Measurements from ENCODE around the gene MPRIP.

Gene MPRIP

DNA sequence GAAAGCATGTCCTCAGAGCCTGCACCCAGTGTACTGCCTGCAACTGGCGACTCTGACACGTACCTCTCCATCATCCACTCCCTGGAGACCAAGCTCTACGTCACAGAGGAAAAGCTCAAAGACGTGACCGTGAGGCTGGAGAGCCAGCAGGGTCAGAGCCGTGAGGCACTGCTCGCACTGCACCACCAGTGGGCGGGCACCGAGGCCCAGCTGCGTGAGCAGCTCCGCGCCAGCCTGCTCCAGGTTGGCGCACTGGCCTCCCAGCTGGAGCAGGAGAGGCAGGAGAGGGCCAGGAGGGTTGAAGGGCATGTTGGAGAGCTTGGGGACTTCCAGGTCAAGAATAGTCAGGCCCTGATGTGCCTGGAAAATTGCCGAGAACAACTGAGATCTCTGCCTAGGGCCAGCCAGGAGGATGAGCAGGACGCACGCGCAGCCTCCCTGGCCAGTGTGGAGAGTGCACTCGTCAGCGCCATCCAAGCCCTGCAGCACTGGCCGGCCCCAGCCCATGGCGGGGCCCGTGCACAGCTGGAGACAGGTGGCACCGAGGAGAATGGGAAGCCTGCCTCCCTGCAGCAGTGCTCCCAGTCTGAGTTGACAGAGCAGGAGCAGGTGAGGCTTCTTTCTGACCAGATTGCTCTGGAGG lies 123.5 kb downstream of the MPRIP start:
- Mint-ChIP-seq H3K4me3 (no peak overlapping the region), H3K27ac (no peak overlapping the region), H3K36me3 (ENCODE audit: low read depth) (peaks cover 47% of the 10 kb centered on the region), H3K27me3 (ENCODE audit: low read depth, poor library complexity) (no peaks in the 10 kb centered on the region), H3K9me3 (no peaks in the 10 kb centered on the region), H3K4me1 (peaks cover 10% of the 10 kb centered on the region)
- TF ChIP-seq, protein P1, sequence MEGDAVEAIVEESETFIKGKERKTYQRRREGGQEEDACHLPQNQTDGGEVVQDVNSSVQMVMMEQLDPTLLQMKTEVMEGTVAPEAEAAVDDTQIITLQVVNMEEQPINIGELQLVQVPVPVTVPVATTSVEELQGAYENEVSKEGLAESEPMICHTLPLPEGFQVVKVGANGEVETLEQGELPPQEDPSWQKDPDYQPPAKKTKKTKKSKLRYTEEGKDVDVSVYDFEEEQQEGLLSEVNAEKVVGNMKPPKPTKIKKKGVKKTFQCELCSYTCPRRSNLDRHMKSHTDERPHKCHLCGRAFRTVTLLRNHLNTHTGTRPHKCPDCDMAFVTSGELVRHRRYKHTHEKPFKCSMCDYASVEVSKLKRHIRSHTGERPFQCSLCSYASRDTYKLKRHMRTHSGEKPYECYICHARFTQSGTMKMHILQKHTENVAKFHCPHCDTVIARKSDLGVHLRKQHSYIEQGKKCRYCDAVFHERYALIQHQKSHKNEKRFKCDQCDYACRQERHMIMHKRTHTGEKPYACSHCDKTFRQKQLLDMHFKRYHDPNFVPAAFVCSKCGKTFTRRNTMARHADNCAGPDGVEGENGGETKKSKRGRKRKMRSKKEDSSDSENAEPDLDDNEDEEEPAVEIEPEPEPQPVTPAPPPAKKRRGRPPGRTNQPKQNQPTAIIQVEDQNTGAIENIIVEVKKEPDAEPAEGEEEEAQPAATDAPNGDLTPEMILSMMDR (IDR thresholded peaks at IDR 0.05): no peak
- no peak for DNase-seq

DNA sequence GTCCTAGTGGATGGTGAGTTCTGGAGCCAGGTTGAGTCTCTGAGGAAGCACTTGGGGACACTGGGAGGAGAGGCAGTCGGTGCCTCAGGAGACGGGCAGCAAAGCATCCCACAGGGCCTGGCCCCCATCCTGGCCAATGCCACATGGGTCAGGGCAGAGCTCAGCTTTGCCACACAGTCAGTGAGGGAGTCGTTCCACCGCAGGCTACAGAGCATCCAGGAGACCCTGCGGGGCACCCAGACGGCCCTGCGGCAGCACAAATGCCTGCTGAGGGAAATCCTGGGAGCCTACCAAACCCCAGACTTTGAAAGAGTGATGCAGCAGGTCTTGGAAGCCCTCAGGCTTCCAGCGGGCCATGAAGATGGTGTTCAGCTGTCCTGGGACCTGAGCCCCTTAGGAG lies 124.2 kb downstream of the MPRIP start:
- no peak overlapping the region for H3K27ac Mint-ChIP-seq
- H3K4me3 Mint-ChIP-seq: no peak overlapping the region
- peaks cover 17% of the 10 kb centered on the region for H3K4me1 Mint-ChIP-seq
- no peaks in the 10 kb centered on the region for H3K27me3 Mint-ChIP-seq (ENCODE audit: low read depth, poor library complexity)
- peaks cover 42% of the 10 kb centered on the region for H3K36me3 Mint-ChIP-seq (ENCODE audit: low read depth)
- TF ChIP-seq, protein P1 (IDR thresholded peaks at IDR 0.05): no peak
- no peak for DNase-seq
- no peaks in the 10 kb centered on the region for H3K9me3 Mint-ChIP-seq

DNA sequence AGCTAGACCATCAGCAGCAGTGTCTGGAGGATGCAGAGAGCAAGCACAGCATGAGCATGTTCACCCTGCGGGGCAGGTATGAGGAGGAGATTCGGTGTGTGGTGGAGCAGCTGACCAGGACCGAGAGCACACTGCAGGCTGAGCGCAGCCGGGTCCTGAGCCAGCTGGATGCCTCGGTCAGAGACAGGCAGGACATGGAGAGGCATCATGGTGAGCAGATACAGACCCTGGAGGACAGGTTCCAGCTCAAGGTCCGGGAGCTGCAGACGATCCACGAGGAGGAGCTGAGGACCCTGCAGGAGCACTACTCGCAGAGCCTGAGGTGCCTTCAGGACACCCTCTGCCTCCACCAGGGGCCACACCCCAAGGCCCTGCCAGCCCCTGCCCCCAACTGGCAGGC lies 125.1 kb downstream of the MPRIP start:
- H3K27ac Mint-ChIP-seq: peak overlapping the region; percentile 62
- peaks cover 26% of the 10 kb centered on the region for H3K4me1 Mint-ChIP-seq
- H3K9me3 Mint-ChIP-seq: no peaks in the 10 kb centered on the region
- TF ChIP-seq, protein P1 (IDR thresholded peaks at IDR 0.05): no peak
- no peak for DNase-seq
- H3K27me3 Mint-ChIP-seq (ENCODE audit: low read depth, poor library complexity): no peaks in the 10 kb centered on the region
- H3K36me3 Mint-ChIP-seq (ENCODE audit: low read depth): peaks cover 37% of the 10 kb centered on the region
- no peak overlapping the region for H3K4me3 Mint-ChIP-seq

DNA sequence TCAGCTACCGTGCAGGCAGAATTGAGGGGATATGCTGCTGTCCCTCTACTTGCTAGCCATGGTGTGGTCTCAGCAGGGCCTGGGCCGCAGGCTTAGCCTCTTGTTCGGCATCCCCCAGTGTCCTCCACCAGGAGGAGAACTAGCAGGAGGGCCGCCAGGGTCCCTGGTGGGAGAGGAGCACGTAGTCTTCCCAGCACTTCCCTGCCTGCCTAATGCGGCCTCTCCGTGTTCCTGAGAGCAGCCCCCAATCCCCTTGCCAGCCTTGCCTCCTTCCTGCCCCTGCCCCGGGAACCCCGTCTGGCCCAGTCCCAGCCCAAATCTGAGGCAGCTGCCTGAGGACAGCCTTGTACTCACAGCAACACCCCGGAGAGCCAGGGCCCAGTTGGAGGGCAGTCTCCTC lies 125.7 kb downstream of the MPRIP start:
- Mint-ChIP-seq H3K27me3 (ENCODE audit: low read depth, poor library complexity) (no peaks in the 10 kb centered on the region), H3K4me3 (no peak overlapping the region), H3K27ac (no peak overlapping the region), H3K36me3 (ENCODE audit: low read depth) (peaks cover 37% of the 10 kb centered on the region), H3K9me3 (no peaks in the 10 kb centered on the region), H3K4me1 (peaks cover 26% of the 10 kb centered on the region)
- no peak for DNase-seq
- TF ChIP-seq, protein P1 (IDR thresholded peaks at IDR 0.05): no peak

DNA sequence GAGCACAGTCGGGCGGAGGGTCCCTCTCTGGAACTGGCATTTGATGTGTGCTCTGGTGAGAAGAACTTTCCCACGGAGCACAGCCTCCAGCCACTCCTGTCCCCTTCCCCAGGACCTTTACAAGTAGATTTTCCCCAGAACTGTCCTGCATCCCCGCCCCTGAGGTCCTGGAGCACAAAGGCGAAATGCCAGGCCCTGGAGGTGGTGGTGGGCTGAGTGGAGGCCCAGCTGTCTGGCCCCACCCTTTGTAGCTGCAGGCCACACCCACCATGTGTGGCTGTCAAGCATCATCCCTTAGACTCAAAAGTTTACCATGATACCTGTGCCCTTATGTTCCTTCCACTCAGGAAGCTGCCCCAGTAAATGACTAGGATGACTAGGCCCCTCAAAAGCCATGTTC lies 126.1 kb downstream of the MPRIP start:
- no peaks in the 10 kb centered on the region for H3K27me3 Mint-ChIP-seq (ENCODE audit: low read depth, poor library complexity)
- TF ChIP-seq, protein P1 (IDR thresholded peaks at IDR 0.05): no peak
- peaks cover 22% of the 10 kb centered on the region for H3K4me1 Mint-ChIP-seq
- H3K27ac Mint-ChIP-seq: no peak overlapping the region
- peaks cover 41% of the 10 kb centered on the region for H3K36me3 Mint-ChIP-seq (ENCODE audit: low read depth)
- DNase-seq: no peak
- no peak overlapping the region for H3K4me3 Mint-ChIP-seq
- no peaks in the 10 kb centered on the region for H3K9me3 Mint-ChIP-seq

DNA sequence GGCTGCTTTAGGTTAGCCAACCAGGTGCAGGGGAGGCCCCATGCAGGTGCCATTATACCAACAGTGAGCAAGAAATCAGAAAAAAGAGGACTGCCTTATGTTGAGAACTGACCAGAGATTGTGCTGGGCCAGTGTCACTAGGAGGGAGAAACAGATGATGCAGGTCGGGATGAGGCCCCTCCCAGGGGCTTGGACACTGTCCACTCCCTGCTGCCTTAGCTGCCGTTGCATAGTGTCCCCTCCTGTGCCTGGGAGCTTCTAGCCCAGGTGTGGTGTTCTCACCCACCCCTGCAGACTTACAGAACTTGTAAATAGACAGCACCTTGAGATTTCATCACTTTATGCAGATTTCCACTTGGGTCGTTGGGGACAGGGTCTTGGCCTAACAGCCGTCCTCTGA lies 127.1 kb downstream of the MPRIP start:
- H3K27me3 Mint-ChIP-seq (ENCODE audit: low read depth, poor library complexity): no peaks in the 10 kb centered on the region
- no peak for DNase-seq
- H3K4me1 Mint-ChIP-seq: peaks cover 21% of the 10 kb centered on the region
- H3K36me3 Mint-ChIP-seq (ENCODE audit: low read depth): peaks cover 45% of the 10 kb centered on the region
- H3K4me3 Mint-ChIP-seq: no peak overlapping the region
- TF ChIP-seq, protein P1 (IDR thresholded peaks at IDR 0.05): no peak
- H3K9me3 Mint-ChIP-seq: no peaks in the 10 kb centered on the region
- no peak overlapping the region for H3K27ac Mint-ChIP-seq
